NOMO-1 treated with dmso at 0.1 percent for 144 hours (cell line): ENCODE results near the gene KCNN1.
A peak's percentile ranks its signal among the peaks of the same experiment; 100 is the strongest.
"Not testable (repeated sequence)": the region's sequence is repeated elsewhere in the genome, so short reads cannot be mapped to it uniquely, and the experiment has no call there.

ENCODE experiments used
- DNase-seq: peaks from one replicate; lab custom pipeline; 2025; ENCODE audit not compliant: unreplicated experiment; lab: John Stamatoyannopoulos, UW

Gene KCNN1

DNA sequence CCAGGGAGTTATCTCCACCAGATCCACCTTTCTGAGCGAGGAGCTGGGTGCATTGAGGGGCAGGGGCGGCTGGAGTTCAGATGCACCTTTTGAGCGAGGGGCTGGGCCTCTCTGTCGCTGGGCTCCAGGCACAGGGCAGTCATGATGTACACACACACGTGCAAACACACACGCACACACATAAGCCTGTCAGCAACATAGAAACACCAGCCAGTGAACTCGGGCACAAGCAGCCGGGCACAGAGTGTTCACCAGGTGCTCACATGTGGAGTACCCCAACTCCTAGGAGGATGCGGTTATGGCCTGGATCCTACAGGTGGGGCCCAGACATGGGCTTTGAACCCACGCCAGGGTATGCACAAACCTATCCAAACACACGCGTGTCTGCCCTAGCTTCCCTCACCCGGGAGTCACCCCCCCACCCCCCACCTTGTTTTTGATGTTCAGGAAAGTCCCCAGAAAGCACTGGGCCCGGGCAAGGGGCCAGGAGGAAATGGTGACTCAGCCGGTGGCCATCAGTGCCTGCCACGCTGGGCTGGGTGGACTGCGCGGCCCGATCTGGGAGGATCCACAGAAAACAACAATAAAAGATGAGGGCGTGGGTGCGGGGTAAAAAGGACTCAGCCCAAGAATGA, 54.3 kb downstream of the KCNN1 start:
- DNase-seq: no peak

DNA sequence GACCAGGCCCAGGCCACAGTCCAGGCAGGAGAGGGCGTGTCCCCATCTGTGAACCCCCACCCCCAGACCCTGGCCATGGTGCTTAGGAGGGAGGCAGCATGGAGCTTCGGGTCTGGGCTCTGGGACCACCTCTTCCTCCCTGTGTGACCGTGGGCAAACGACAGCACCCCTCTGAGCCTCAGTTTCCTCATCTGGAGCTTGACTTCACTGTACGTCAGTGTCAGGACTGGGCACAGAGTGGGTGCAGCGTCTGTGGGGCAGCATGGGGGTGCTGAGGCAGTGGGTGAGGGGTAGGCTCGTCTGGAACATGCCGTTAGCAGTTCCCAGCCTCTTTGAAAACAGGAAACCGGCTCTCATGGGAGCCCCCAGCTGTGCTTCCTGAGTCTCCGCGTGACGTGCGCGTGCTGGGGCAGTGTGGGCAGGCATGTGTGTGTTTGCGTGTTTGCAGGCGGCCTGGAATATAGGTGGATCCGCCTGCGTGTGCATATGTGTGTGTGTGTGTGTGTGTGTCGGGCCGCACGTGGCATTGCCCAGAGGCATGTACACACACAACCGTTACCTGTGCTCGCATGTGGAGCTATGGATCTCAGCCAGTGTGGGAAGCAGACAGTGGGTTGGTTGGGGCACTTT, 56.8 kb downstream of the KCNN1 start:
- peak; percentile 47 for DNase-seq

- no peak for DNase-seq
These were observed 60.2 kb downstream of the KCNN1 start for GRCh38 chr19:18027151-18027550.

GRCh38 chr19:18029617-18030338, 62.9 kb downstream of the KCNN1 start:
- DNase-seq: no peak

- not testable (repeated sequence) for DNase-seq
These were observed 64.5 kb downstream of the KCNN1 start for GRCh38 chr19:18031401-18031800.

GRCh38 chr19:18032102-18032501, 65.2 kb downstream of the KCNN1 start:
- not testable (repeated sequence) for DNase-seq

DNA sequence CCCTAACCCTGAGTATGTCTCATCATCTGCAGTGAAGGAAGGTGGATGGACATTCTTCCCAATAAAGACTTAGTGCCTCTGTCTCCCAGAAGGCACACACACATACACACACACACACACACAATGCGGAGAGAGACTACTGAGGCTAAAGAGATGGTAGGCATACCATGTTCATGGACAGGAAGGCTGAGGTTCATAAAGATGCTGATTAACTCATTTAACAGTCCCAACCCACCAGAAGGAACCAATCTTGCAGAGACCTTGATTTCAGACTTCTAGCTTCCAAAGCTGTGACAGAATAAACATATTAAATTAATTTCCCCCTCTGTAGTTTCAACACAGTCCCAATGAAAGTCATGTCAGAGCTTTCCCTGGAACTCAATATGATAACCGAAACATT, 74.1 kb downstream of the KCNN1 start:
- no peak for DNase-seq

- DNase-seq: no peak
These were observed 76.8 kb downstream of the KCNN1 start for GRCh38 chr19:18043676-18044075.

- peak; percentile 86 for DNase-seq
These were observed 78.0 kb downstream of the KCNN1 start for GRCh38 chr19:18044825-18045304.

GRCh38 chr19:18045307-18046050, 78.6 kb downstream of the KCNN1 start:
- no peak for DNase-seq

GRCh38 chr19:18046059-18046718, 79.3 kb downstream of the KCNN1 start:
- DNase-seq: no peak

GRCh38 chr19:18049385-18049784, 82.5 kb downstream of the KCNN1 start:
- no peak for DNase-seq
